ENCODE results near the gene HTR3D. TPM values are rescaled to one million over a fixed set of nuclear protein-coding genes. Genes with fewer than 3 reads are reported as not detected.

Gene HTR3D
- total and polyA plus RNA-seq, 9 of the 15 experiments (the other 6 are each of a cell fraction or from before 2014, with no cell fraction given) = not detected

DNA sequence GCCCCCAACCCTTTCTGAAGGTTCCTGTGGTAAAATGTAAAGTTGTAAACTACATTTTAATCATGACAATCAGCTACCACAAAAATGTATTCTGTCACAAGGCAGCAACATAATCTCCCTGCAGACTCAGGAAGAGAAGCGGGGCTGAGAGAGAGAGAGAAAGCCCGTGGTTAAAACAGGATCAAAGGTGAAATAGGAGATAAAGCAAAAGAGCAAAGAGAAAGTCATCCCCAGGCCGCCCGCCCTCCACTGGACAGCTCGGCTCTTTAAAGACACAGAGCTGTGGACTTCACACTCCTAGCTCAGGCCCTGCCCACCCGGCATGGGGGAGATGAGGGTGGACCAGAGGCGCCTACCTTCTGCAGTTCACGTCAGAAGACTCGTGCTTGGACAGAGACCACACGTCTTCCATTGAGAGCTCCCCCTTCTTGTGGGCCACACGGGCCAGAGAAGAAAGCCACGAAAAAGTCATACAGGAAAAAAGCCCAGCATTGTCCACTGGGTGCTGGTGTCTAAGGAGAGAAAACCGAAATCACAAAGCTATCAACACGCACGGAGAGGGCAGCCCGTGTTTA lies 43.2 kb upstream of the HTR3D start (continued):
- TF ChIP-seq PATZ1 (CRISPR knock-in tag; IDR thresholded peaks at IDR 0.05; ENCODE audit: borderline replicate concordance) (no peak), CBX5 (IDR thresholded peaks at IDR 0.05; ENCODE audit: borderline replicate concordance, low read depth) (no peak), XRCC5 (IDR thresholded peaks at IDR 0.05; ENCODE audit: low read depth, low read length) (no peak), BRCA1 (IDR thresholded peaks at IDR 0.05) (no peak), BRCA1 (CRISPR knock-in tag; IDR thresholded peaks at IDR 0.05) (no peak), SMARCA5 (IDR thresholded peaks at IDR 0.05) (no peak), HDAC2 (IDR thresholded peaks at IDR 0.05) (peak; percentile 84), THRB (CRISPR knock-in tag; conservative IDR thresholded peaks at IDR 0.05) (0 out of 2 replicates have a peak, but pooled peaks have one; percentile 15), ARNT (IDR thresholded peaks at IDR 0.05) (peak; percentile 42 to 85; a peak in 2 of 4 replicates), DPF2 (IDR thresholded peaks at IDR 0.05) (peak; percentile 94), ADNP (tag; IDR thresholded peaks at IDR 0.05) (no peak), RBM17 (IDR thresholded peaks at IDR 0.05; ENCODE audit: borderline replicate concordance, low read depth, low read length) (no peak), SRSF7 (optimal IDR thresholded peaks at IDR 0.05; ENCODE audit: low read depth, low read length) (no peak), CC2D1A (IDR thresholded peaks at IDR 0.05) (no peak), MYBL2 (IDR thresholded peaks at IDR 0.05; ENCODE audit: low read depth) (no peak), MYBL2 (CRISPR knock-in tag; IDR thresholded peaks at IDR 0.05; ENCODE audit: borderline replicate concordance) (no peak), HSF4 (CRISPR knock-in tag; IDR thresholded peaks at IDR 0.05; ENCODE audit: borderline replicate concordance) (no peak), TGIF2 (CRISPR knock-in tag; IDR thresholded peaks at IDR 0.05) (no peak), ESRRA (IDR thresholded peaks at IDR 0.05; ENCODE audit: borderline replicate concordance, low read depth) (peak; percentile 88)
- TF ChIP-seq, protein P1, sequence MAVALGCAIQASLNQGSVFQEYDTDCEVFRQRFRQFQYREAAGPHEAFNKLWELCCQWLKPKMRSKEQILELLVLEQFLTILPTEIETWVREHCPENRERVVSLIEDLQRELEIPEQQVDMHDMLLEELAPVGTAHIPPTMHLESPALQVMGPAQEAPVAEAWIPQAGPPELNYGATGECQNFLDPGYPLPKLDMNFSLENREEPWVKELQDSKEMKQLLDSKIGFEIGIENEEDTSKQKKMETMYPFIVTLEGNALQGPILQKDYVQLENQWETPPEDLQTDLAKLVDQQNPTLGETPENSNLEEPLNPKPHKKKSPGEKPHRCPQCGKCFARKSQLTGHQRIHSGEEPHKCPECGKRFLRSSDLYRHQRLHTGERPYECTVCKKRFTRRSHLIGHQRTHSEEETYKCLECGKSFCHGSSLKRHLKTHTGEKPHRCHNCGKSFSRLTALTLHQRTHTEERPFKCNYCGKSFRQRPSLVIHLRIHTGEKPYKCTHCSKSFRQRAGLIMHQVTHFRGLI (CRISPR knock-in tag; IDR thresholded peaks at IDR 0.05) = no peak
- TF ChIP-seq, protein P2, sequence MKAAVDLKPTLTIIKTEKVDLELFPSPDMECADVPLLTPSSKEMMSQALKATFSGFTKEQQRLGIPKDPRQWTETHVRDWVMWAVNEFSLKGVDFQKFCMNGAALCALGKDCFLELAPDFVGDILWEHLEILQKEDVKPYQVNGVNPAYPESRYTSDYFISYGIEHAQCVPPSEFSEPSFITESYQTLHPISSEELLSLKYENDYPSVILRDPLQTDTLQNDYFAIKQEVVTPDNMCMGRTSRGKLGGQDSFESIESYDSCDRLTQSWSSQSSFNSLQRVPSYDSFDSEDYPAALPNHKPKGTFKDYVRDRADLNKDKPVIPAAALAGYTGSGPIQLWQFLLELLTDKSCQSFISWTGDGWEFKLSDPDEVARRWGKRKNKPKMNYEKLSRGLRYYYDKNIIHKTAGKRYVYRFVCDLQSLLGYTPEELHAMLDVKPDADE (conservative IDR thresholded peaks at IDR 0.05; ENCODE audit: control insufficient read depth, low read depth, low read length) = no peak
